Ammon's horn (tissue), 1 donor: ENCODE results near the gene MAPK4.
A peak's percentile ranks its signal among the peaks of the same experiment; 100 is the strongest.

ENCODE experiments used
- DNase-seq: peaks from one replicate; pipeline ENCODE4 v3.0.0-alpha.2; 2016; ENCODE audit warnings: low spot score

Gene MAPK4

GRCh38 chr18:50721451-50722120, 161.7 kb downstream of the MAPK4 start:
- DNase-seq = no peak

DNA sequence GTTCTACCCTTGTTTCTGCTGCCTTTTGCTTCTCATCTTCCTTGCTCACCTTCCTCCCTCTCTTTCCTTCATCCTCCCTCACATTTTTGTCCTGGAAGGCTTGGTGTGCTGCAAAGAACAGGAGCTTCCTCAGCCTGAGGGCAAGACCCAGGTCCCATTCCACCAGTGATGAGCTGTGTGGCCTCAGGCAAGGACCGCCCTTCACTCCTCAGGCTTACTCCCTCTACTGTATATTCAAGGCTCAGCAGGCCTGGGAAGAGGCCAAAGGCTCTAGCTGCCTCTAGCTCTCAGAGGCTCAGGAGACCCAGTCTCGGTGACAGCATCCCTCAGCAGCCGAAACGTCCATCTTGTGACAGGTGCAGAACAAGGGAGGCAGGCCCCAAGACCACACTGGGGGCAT, 162.4 kb downstream of the MAPK4 start:
- DNase-seq = no peak

- no peak for DNase-seq
Measured at GRCh38 chr18:50724751-50725151, 164.9 kb downstream of the MAPK4 start.

DNA sequence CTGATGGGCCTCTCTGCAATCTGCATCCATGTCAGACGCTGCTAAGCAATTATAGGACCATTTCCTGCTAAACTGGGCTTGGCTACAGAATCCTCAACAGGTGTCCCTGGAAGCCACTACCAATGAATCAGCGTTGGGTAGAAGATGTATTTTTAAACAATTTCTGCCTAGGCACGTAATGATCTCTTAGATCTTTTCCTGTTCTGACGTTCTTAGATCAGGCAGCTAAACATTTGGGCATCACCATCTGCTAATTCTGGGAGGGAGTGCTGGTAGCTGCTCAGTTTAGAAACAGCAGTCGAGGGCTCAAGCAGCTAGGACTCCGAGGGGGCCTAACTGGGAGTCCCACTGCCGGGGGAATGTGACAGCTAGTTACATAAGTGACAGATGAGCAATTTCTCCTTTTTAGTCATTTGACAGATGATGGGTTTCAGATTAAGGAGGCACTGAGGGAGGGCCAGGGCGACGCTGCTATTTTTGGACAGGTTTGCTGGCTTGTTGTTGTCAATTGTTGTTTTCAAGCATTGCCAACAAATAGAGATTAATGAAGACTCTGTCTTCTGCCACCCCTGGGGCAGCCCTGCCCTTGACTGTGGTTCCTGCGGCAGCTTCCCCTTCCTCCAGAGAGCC, 167.2 kb downstream of the MAPK4 start:
- peak; percentile 68 for DNase-seq

- DNase-seq = no peak
Measured at GRCh38 chr18:50727721-50728471, 168.0 kb downstream of the MAPK4 start.

GRCh38 chr18:50729376-50729775, 169.5 kb downstream of the MAPK4 start:
- DNase-seq = no peak

DNA sequence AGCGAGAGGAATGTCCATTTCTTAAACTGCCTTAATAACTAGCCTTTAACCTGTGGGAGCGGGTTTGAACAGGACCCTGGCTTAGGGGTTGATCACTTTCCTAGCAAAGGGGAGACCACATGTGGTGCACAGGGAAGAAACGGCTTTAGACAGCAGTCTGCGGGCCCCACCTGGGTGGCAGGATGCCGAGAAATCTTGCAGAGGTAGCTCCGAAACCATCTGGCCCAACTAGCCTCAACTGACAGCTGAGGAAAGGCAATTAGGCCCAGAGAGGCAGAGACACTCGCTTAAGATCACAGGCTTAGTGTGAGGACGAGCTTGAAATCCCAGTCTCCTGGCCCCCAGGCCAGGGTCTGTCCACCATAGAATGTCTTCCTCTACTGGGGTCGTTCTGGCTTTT, 170.1 kb downstream of the MAPK4 start:
- no peak for DNase-seq

GRCh38 chr18:50734342-50734741, 174.5 kb downstream of the MAPK4 start:
- no peak for DNase-seq

- DNase-seq = no peak
Measured at GRCh38 chr18:50734886-50735285, 175.0 kb downstream of the MAPK4 start.

GRCh38 chr18:50737127-50737526, 177.2 kb downstream of the MAPK4 start:
- no peak for DNase-seq

DNA sequence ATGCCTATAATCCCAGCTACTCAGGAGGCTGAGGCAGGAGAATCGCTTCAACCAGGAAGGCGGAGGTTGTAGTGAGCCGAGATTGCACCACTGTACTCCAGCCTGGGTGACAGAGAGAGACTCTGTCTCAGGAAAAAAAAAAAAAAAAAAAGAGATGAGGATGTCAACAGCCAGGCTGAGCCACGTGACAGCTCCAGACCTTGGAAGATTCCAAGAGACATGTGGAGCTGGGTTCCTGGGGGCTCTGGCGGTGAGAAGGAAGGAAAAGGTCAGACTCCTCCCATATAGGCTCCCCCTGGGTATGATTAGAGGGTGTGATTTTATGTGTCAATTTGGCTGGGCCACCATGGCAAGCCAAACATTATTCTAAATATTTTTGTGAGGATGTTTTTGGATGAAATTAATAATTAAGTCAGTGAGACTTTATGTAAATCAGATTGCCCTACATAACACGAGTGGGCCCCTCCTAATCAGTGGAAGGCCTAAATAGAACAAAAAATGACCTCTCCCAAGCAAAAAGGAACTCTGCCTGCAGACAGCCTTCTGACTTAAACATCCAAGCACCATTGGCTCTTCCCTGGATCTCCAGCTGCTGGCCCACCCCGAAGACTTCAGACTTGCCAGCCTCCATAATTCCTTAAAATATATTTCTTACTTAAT, 178.3 kb downstream of the MAPK4 start:
- no peak for DNase-seq

GRCh38 chr18:50742952-50743351, 183.1 kb downstream of the MAPK4 start:
- no peak for DNase-seq

DNA sequence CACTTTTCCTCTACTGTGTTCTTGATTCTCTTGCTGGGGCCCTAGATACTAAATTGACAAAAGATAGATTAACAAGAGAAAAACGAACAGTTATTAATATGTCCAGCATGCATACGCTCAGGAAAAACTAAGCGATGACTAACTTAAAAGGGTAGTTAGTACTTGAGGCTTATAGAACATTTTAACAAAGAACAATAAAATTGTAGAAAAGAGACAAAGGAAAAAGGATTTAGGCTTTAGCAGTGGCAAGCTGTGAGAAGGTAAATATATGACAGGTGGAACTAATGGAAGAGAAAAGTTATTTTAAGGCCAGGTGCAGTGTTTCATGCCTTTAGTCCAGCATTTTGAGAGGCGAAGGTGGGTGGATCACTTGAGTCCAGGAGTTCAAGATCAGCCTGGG, 184.4 kb downstream of the MAPK4 start:
- no peak for DNase-seq

DNA sequence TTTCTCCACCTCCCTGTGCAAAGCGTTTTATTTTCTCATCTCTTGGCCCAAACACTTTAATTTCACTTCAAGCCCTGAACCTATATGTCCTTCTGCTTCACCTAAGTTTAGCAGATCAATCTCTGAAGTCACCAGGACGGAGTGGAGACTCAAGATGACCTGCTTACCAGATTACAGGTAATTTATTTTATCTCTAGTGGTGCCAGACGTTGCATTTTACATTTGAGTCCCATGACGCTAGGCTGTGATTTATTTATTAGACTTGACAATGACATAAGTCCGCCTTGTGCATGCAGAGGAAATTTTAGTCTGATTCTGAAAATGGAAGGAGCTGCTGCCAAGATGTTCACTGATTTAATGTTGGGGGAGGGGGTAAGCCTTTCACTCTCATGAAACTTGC, 186.1 kb downstream of the MAPK4 start:
- no peak for DNase-seq

- no peak for DNase-seq
Measured at GRCh38 chr18:50747849-50748242, 188.0 kb downstream of the MAPK4 start.

GRCh38 chr18:50748243-50749229, 188.6 kb downstream of the MAPK4 start:
- no peak for DNase-seq

DNA sequence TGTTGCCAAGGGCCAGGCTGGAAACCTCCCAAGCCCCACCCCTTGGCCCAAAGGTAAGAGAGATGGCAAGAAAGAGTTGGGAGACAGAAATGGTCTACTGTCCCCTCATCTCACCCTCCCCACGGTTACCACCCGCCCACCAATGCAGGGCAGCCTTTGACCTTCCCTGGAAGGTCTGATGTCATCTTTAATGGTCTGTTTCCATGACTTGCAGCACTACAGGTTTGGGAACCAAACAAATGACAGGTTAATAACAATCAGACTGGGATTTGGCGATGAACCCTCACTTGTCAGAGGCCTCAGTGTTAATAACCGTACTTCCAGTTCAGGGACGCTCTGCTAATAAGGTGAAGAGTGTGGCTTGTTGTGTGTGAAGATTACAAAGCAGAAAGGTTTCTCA, 189.5 kb downstream of the MAPK4 start:
- DNase-seq = no peak

GRCh38 chr18:50749945-50750344, 190.1 kb downstream of the MAPK4 start:
- DNase-seq = no peak

DNA sequence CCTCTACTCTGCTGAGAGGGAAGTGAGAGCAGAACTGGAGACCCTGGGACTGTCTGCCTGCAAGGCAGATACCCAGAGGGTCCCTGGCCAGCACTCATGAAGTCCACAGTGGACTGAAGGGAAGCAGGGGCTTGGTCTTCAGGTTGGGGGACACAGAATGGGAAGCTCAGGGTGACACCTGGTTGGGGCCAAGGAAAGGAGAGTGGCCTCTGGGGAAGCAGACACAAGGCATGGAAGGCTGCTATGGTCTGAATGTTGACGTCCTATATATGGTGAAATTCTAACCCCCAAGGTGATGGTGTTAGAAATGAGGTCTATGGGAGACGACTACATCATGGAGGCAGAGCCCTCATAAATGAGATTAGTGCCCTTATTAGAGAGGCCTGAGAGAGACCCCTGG, 190.7 kb downstream of the MAPK4 start:
- DNase-seq = no peak

GRCh38 chr18:50751490-50751889, 191.6 kb downstream of the MAPK4 start:
- no peak for DNase-seq

DNA sequence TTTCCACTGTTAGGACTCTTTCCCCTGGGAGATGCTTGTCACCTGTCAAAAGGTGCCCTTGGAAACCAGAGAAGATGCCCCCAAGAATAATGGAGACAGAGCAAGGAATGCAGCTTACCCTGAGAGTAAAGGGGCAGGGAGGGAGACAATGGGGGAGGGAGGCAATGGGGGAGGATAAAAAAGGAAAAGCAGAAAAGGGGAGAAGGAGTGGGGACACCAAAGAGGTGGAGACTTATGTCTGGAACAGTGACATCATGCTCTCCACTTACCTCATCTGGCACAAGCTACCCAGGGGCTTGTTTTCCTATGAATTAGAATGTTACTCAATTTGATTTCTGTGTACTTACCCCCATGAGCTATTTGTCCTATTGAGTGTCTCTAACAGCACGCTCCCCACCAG, 192.1 kb downstream of the MAPK4 start:
- DNase-seq = no peak

DNA sequence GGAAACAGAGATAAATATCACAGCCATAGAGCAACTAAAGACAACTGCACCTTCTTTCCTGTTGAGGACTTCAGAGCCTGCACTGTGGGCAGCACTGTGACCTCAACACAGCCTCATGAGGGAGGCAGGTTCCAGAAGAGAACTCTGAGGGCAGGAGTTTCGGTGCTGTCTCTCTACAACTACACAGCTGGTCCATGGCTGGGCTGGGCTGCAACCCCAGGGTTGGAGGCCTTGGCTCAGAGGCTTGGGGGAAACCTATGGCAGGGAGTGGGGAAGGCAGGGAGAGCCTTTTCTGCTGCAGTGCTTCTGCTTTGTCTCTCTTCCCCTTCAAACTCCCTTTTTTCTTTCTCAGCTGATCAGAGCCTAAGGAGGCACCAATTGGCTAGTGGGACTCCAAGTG, 193.4 kb downstream of the MAPK4 start:
- no peak for DNase-seq
